Posterior vena cava (tissue), 2 donors: Measurements from ENCODE around the gene EPS8. TPM values are rescaled to one million over a fixed set of nuclear protein-coding genes. Genes with fewer than 3 reads are reported as not detected.

Source experiments
- DNase-seq: peaks from one replicate; pipeline ENCODE4 v3.0.0-alpha.2; 2020; ENCODE audit warnings: low spot score
- intact Hi-C, 2 donors: fragments of 100-400 bp; cut with DNase I; formaldehyde crosslinking; loops; one replicate each; pipeline versions ENCODE4 v1.14.1 to v1.14.2; 2022 to 2023
- total RNA-seq, 2 donors: library from RNA; stranded (reverse); fragmentation: NEBNext Ultra II Directional; extraction: Animal tissue kit (Norgen Biotek cat#: 25700); gene quantifications; one replicate each; pipeline ENCODE4 v1.2.1, GENCODE V29; 2021
- donor health status: DM: yes; HTN: yes; CAD: no.
- donor health status: DM: yes; HTN: yes; CAD: no.

Gene EPS8
- total RNA-seq, 2 donors from 2014 or later = 107 to 144 TPM

DNA sequence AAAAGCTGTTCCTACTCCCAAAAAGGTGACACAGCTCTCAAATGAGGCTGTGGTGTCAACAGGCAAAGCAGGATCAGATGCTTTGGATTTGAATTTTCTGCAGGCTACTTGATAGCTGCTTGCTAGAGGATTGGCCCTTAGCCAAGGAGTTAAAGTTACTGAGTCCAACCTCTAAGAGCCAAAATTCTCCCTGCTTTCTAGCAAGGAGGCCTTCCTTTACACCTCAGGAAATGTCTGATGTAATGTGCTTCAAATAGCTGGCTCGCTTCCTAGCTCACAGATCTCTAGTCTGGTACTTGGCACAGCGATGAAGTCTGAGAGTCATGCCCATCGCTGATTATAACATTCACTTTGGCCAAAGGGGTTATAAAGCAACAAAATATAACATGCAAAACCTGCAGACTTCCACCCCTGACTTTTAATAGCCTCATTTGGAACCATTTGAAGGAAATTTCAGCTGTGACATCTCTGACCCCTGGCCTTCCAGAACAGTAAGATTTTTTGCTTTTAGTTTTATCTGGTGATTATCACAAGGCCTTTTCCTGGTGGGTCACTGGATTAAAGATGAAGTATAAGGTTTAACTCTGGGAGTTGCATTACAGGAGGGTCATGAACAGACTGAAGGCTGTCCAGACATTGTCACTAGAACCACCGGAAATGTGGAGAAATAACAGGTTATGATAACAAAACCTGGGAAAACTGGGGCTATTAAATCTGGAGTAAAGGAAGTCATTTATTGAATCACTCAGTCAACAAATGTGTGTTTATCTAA is 189.7 kb downstream of the EPS8 start:
- no peak for DNase-seq
- intact Hi-C loops = loop anchor here (10.0 kb wide), 2 partner anchors 185 to 475 kb away; partner anchors contain the start of gene EPS8 (in 1 of the 2)

DNA sequence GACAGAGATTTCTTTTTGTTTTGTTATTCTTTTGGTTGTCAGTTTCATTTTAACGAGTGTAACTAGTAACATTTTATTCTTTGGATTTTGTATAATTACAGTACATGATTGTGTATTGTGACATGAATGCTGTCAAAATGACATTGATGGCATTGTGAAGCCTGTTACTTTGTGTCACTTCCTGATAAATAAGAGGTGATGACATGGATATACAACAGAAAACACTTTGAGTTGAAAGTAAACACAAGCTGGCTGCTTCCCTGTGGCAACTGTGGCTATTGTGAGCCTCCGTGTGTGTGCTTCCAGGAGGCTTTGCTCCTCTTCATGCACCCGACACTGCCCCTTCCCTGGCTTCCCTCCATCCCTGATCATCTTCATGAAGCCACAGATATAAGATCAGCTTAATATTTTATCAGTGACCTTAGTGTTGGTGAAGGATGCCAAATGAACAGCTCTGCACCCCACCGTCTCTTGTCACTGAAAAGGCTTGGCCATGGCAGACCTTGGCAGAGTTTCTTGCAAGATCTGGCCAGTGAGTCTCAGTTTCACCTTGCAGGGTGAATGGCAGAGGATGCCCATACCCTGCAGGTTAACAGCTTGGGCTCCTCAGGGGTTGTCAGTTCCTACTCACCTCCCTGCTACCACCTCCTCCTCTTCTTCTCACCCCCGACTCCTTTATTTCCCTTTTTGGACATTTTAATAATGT is 191.9 kb downstream of the EPS8 start:
- no peak for DNase-seq
- intact Hi-C loops = loop anchor here in 1 of 2 donors (10.0 kb wide), 1 partner anchor 188 kb away; the partner anchor contains the start of gene EPS8

DNA sequence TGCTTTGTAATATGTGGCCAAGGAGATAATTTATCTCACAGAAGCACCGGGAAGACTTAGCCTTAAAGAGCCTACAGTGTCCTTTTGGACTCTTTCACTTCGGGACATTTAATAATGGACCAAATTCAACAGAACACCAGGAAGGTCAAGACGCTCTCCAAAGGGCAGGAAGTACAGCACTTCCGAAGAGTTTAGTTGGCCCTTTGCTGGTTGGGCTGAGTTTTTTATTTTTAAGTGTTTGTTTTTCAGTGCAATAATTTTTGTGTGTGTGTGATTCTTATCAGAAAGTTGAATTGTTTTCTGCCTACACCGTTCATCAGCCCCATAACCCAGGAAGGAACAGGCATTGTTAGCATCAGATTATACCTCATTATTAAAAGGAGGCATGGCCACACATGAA is 193.0 kb downstream of the EPS8 start:
- DNase-seq = no peak
- intact Hi-C loops = loop anchor here in 1 of 2 donors (10.0 kb wide), 1 partner anchor 189 kb away; the partner anchor contains the start of gene EPS8

DNA sequence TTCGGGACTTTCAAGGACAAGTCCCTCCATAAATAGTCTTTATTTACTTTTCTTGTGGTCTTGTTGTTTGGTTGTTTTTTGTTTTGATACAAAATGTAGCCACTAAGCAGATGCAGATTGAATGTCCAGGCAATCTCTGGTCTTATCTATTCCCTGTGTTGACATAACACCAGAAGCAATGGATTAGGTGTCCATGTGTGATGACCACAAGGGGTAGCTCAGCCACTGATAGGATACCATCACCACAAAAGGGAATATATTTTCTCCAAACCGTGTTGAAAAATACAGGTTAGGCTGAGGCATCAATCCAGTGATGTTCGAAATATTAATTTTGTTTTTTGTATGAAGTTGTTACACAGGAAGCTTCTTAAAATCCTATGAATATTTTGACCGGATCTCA is 196.3 kb downstream of the EPS8 start:
- intact Hi-C loops = loop anchor here (5.0 to 10.0 kb wide), 2 partner anchors 192 to 264 kb away; partner anchors contain the start of gene EPS8 (in 1 of the 2)
- DNase-seq = no peak

GRCh38 chr12:15591811-15592210 is 197.4 kb downstream of the EPS8 start:
- intact Hi-C loops = loop anchor here (2.0 to 10.0 kb wide), 3 partner anchors 193 to 265 kb away; partner anchors contain the start of gene EPS8 (in 1 of the 2)
- DNase-seq = no peak

- intact Hi-C loops = loop anchor here (2.0 to 10.0 kb wide), 3 partner anchors 194 to 267 kb away; partner anchors contain the start of gene EPS8 (in 1 of the 2)
- no peak for DNase-seq
Observed at GRCh38 chr12:15590180-15590826, 198.9 kb downstream of the EPS8 start.

DNA sequence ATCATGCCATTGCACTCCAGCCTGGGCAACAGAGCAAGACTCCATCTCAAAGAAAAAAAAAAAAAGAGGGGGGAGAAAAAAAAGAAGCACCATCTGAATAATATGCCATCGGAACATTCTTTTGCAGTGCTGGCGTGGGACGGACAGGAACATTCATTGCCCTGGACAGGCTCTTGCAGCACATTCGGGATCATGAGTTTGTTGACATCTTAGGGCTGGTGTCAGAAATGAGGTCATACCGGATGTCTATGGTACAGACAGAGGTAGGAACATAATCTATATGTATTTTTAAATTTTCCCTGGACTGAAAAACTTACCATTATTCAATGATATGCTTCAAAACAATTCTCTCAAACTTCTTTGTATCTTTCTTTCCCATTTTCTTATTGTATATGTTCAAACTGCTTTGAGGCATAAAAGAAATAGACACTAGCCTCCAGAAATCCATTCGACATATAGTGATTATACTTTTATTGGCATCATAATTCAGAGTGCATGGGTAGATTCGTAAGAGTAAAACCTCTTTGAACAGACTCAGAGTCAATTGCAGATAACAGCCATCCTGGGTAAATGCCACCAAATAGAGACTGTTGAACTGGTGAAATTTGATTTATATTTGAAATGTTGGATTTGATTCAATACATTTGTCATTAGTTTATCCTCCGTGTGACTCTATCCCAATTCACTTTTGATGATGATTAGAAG is 199.7 kb downstream of the EPS8 start:
- intact Hi-C loops = loop anchor here (2.0 to 10.0 kb wide), 6 partner anchors 55 to 315 kb away; partner anchors contain the start of gene EPS8 (in 1 of the 2)
- DNase-seq = no peak

- DNase-seq = no peak
- intact Hi-C loops = loop anchor here (5.0 to 10.0 kb wide), 3 partner anchors 50 to 310 kb away; no protein-coding TSS in a partner anchor
Observed at GRCh38 chr12:15584366-15585041, 204.7 kb downstream of the EPS8 start.

DNA sequence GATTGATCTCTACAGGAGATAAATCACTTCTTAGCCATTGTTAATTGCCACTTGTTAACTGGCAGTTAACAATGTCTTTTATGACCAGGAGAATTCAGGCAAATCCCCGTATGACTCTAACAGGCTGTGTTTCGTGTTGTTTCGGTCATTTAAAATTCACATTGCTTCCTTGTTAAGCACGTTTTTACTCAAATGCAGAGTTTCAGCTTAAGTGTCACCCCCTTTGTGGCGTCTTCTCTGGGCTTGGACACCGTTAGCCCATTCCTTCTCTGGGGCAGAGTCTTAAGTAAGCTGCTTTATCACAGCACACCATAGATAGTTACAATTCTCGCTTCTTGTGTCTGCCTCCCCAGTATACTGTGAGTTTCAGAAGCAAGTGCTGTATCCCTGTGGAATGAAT is 205.4 kb downstream of the EPS8 start:
- DNase-seq = no peak
- intact Hi-C loops = loop anchor here (10.0 kb wide), 2 partner anchors 49 to 309 kb away; no protein-coding TSS in a partner anchor

DNA sequence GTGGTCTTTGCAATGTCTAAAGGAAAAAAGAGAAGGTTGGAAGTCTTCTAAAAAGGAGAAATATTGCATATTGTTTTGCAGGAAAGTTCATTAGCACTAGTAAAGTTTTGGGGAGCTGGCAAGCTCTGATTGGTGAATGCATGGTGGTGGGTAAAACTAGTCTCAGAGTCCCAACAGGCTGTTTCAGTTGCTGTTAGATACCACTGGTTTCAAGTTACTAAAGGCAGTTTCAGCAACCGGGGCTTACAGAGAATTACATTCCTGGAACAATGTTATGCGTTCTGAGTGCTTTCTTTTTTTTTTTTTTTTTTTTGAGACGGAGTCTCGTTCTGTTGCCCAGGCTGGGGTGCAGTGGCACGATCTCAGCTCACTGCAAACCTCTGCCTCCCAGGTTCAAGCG is 208.2 kb downstream of the EPS8 start:
- intact Hi-C loops = loop anchor here (10.0 kb wide), 2 partner anchors 46 to 306 kb away; no protein-coding TSS in a partner anchor
- no peak for DNase-seq

GRCh38 chr12:15580431-15580830 is 208.8 kb downstream of the EPS8 start:
- no peak for DNase-seq
- intact Hi-C loops = loop anchor here (10.0 kb wide), 2 partner anchors 46 to 306 kb away; no protein-coding TSS in a partner anchor

DNA sequence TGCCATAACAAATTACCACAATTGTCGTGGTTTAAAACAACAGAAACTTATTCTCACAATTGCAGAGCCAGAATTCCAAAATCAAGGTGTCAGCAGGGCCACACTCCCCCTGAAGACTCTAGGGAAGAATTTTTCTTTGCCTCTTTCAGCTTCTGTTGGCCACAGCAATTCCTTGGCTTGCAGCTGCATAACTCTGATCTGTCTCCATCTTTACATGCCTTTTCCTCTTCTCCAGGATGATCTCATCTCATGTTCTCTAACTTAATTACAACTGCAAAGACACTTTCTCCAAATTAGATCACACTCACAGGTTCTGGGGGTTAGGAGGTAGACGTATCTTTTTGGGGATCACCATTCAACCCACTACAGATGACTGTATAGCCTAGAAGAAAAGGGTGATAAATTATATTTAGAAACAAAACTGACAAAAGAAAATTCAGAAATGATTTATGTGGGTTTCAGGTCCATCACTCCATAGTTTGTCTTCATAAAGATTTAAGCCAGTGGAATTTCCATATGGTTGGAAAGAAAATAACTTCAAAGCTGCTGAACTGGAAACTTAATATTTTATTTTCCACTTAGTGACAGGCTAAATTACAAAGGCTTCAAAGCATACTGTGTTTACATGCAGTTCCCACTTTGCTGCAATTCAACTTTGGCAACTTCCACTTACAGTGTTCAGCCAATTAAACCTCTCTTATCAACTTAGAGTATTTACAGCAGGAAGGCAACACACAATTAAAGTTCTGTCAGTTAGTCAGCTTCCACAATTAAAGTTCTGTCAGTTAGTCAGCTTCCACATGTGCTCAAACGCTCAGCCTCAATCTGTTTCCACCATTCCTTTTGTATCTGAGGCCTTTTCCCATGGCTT is 213.3 kb downstream of the EPS8 start:
- no peak for DNase-seq
- intact Hi-C loops = no loop called here

DNA sequence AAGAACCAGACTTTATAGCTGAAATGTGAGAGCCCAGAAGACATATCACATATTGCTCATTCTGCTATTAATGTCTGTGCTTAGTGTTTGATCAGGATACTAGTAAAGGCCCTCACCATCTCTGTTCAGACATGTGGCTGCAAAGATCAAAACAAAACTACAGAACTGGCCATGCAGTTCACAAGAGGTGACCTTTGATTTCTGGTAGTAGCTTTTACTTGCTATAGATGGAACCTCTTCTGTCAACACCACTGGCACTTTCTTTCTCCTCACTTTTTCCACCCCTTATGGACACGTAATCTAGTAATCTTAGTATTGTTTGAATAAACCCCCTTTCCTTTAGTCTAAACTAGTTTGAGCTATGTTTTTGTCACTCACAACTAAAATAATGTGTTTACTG is 214.8 kb downstream of the EPS8 start:
- no peak for DNase-seq
- intact Hi-C loops = loop anchor here in 1 of 2 donors (5.0 kb wide), 1 partner anchor 37 kb away; no protein-coding TSS in a partner anchor
